NOMO-1 treated with dmso at 0.1 percent for 144 hours (cell line): ENCODE data around the gene NRARP.
"Not testable (repeated sequence)": the region's sequence is repeated elsewhere in the genome, so short reads cannot be mapped to it uniquely, and the experiment has no call there.

ENCODE experiments used
- DNase-seq: peaks from one replicate; lab custom pipeline; 2025; ENCODE audit not compliant: unreplicated experiment; lab: John Stamatoyannopoulos, UW

NRARP gene, protein sequence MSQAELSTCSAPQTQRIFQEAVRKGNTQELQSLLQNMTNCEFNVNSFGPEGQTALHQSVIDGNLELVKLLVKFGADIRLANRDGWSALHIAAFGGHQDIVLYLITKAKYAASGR

DNA sequence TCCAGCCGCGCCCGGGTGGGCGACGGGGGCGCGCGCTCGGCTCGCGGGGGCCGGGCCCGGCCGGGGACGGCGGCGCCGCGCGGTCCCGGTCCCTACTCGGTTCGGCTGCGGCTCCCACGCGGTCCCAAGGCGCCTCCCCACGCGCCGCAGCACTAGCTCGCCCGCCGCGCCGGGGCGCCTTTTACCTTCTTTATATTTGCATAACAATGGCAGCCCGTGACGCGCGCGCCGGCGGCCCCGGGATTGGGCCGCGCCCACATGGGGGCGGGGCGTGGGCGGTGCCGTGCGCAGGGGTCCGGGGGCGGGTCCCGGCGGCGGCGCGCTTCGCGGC lies at the start of gene NRARP:
Gene NRARP (minus strand): TSS at position 154 of the 331 bp plus-strand sequence. CDS start 343 bp downstream, outside the sequence.
- peak; percentile 87 for DNase-seq

DNA sequence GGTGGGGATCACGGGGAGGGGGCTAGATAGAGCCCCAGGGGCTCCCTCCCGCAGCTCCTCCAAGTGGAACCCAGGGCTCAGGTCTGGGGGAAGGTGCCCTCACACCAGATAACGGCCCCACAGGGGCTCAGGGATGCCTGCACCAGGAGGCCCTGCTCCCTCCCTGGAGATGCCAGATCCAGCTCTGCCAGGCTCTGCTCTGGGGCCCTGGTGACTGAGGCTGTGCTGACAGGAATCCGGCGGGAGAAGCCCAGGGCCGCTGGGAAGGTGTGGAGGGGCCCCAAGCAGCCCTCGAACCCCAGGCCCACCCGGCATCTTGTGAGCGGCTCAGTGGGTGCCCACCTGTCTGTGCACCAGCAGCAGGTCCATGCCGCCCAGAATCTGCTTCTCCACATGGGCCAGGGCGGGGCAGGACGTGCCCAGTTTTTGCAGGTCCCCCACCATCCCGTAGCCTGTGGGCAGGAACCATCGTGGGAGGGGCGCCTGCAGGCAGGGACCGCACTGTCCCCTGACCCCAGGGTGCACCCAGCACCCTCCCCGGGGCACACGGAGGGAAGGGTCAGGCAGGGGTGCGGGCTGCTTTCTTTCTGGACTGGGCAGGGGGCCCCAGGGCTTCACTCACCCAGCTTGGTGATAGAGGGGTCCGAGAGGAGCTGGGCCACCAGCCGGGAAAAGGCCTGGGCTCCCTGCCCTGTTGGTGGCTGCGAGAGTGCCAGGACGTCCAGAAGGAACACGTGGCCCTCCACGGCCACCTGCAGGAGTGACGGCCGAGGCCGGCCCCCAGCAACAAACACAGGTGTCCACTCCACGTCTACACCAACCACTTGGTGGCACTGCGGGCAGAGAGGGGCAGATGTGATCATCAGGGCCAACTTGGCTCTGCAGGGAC lies 48.9 kb upstream of the NRARP start:
- DNase-seq, result no peak

DNA sequence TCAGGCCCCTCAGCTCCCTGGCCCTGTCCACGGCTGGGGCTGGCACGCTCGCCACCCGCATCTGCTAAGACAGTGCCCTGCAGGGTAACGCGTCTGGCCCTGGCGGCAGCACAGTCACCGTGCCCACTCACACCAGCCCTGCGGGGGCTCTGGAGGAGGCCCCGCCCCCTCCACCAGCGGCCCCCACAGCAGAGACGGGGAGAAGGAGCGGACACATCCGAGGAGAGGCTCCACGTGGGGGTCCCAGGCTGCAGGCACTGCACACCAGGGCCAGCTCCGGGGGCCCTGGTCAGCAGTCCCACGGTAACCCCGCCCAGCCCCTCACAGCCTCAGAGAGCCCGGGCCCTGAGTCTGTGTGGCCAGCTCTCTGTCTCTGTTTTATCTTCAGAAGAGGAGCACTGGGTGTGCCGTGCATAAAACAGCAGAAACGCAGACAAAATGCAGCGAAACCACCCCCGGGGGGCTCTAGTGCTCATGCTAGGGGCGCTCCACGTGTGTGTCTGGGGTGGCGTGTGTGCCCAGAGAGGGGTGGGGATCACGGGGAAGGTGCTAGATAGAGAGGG lies 47.5 kb upstream of the NRARP start:
- no peak for DNase-seq

DNA sequence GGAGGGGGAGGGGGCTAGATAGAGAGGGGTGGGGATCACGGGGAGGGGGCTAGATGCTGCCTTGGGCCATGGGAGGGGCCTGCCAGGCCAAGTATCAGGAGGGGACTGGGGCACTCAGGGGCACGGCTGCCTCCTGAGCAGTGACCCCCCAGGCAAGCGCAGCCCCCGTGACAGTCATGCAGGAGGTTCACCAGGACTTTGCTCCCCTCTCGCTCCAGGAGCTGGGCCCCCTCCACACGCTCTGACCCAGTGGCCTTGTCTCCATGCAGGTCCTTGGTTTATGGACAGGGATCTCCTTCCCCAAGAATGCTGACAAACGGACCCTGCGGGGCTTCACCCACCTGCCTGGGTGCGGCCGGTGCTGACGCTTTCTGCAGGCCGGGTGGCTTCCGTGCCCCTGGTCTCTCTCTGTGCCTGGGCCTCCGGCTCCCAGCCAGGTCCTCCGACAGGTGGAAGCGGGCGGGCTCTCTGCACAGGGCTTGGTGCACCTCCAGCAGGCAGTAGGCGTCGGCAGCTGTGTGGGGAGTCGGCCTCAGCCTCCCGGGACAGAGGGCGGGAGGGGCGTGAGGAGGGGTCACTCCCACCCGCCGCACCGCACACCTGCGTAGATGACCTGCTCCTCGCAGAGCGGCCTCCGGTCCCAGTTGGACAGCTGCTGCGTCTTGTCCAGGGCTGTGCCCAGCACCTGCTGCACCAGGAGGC lies 46.8 kb upstream of the NRARP start:
- no peak for DNase-seq

DNA sequence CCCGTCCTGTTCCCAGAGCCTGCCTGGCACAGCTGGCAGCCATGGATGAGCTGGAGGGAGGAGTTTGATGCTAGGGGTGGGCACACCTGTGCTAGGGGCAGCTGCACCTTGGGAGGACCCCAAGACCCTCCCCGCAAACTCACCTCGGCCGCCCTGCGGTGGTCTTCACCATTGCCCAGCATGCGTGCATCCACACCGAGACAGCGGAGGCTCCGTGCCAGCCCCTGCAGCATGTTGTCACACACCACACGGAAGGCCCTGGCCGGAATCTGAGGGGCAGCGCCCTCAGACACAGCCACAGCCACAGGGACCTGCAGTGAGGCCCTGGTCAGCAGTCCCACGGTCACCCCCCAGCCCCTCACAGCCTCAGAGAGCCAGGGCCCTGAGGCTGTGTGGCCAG lies 45.9 kb upstream of the NRARP start:
- no peak for DNase-seq

DNA sequence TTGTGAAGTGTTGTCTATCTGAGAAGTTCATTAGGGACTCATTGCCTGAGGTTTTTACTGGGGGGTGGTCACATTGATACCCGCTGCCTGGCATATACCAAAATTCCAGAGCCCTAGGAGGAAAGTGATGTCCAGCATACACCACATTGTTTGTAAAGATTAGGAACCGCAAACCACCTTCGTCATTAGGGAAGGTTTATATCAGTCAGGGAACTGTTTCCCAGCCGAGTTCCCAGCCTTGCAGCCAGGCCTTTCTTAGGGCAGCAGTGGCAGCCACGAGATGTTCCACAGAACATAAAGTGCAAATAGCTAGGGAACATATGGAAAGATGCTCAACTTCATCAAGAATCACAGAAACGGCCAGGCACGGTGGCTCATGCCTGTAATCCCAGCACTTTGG lies 40.4 kb upstream of the NRARP start:
- DNase-seq, result no peak

DNA sequence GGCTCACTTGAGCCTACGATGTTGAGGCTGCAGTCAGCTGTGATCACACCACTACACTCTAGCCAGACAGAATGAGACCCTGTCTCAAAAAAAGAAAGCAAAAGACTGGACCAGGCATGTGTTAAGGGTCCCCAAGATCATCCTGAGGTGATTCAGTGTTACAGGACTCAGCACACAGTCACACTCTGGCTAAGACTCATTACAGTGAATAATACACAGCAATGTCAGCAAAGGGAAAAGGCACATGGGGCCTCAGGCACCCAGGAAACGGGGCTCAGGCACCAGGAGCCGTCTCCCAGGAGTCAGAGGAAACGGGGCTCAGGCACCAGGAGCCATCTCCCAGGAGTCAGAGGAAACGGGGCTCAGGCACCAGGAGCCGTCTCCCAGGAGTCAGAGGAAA lies 39.2 kb upstream of the NRARP start:
- DNase-seq, result no peak

DNA sequence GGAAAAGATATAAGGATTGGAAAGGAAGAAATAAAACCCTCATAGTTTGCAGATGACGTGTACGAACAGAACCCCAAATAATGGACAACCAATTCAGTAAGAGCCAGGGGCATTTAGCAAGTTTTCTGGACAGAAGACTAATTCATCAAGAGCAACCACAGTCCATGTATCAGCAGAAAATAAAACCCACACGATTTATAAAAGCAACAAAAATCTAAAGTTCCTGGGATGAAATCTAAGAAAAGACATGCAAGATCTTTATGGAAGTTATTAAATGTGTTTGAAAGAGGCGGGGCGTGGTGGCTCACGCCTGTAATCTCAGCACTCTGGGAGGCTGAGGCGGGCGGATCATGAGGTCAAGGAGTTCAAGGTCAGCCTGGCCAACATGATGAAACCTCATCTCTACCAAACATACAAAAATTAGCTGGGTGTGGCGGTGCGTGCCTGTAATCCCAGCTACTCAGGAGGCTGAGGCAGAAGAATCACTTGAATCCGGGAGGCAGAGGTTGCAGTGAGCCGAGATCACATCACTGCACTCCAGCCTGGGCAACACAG lies 37.9 kb upstream of the NRARP start:
- not testable (repeated sequence) for DNase-seq

DNA sequence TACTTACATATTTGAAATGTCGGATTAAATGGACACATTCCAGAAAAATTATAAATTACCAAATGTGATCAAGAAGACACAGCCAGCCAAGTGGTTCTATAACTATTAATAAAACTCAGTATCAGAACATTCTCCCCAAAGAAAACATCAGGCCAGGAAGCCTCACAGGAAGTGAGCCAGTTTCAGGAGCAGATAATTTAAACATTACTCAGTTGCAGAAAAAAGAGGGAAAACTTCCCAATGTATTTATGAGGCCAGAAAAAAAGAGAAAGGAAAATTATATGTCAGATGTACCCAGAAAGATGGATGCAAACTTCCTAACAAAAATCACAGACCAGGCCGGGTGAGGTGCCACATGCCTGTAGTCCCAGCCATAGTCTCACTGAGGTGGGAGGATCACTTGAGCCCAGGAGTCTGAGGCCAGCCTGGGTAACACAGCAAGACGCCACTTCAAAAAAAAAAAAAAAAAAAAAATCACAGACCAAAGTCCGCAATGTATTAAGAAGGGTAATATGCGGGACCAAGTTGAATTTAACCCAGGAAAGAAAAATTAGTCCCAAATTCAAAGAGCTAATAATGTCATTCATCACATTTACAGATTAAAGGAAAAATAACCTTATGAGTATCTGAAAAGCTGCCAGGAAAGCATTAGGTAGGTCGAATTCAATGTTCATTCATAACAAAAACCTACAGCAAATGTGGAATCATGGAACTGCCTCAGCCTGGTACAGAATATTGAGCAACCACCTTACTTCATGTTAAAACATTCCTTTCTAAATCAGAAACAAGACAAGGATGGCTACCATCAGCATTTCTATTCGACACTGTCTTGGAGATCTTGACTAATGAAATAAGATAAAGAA lies 37.2 kb upstream of the NRARP start:
- no peak for DNase-seq

DNA sequence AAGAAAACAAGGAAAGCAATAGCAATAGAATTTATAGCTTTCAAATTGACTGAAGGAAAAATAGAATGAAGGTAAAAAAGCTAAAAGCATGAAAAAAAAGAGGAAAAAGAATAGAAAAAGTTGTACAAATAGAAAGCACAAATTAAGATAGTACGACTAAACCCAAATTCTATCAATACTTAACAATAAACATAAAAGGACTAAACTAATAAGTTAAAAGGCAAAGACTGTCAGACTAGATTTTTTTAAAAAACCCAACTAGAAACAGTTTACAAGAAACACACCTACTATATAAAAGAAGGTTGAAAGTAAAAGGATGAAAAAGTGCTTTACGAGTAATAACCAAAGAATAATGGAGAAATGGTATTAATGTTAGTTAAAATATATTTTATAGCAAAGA lies 34.7 kb upstream of the NRARP start:
- no peak for DNase-seq

DNA sequence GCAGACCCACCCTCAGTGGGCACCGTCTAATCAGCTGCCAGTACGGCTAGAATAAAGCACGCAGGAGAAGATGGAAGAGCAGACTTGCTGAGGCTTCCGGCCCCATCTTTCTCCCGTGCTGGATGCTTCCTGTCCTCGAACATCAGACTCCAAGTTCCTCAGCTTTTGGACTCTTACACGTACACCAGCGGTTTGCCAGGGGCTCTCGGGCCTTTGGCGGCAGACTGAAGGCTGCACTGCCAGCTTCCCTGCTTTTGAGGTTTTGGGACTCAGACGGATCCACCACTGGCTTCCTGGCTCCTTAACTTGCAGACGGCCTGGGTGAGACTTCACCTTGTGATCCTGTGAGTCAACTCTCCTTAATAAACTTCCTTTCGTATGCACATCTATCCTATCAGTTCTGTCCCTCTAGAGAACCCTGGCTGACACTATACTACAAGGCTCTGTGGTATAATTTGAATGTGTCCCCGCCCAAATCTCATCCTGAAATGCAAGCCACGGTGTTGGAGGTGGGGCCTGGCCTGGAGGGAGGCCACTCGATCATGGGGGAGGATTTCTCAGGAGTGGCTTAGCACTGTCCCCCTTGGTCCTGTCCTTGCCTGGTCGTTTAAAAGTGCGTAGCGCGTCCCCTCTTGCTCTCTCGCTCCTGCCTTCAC lies 31.1 kb upstream of the NRARP start:
- DNase-seq, result no peak

DNA sequence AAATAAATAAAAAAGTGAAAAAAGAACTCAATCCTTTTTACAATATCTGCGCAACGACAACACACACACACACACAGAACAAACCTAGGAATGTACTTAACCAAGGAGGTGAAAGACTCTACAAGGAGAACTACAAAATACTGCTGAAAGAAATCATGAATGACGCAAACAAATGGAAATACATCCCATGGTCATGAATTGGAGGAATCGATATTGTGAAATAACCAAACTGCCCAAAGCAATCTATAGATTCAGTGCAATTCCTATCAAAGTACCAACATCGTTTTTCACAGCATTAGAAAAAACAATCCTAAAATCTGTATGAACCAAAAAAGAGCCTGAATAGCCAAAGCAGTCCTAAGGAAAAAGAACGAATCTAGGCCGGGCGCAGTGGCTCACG lies 29.9 kb upstream of the NRARP start:
- DNase-seq, result no peak

DNA sequence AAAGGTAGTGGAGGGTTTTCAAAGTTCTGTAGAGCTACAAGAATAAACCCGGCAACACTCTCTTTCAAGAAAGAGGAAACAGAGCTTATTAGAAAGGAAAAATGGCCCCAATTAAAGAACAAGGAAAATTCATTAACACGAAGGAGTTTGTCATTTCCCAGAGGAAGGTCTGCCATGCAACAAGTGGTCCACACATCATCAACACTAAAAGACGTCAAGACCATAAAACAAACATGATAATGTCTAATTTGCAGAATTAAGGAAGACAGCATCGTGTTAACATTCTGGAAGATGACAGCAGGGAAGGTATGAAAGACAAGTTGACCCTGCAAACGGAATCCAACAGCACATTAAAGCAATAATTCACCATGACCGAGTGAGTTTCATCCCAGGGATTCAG lies 28.6 kb upstream of the NRARP start:
- no peak for DNase-seq

DNA sequence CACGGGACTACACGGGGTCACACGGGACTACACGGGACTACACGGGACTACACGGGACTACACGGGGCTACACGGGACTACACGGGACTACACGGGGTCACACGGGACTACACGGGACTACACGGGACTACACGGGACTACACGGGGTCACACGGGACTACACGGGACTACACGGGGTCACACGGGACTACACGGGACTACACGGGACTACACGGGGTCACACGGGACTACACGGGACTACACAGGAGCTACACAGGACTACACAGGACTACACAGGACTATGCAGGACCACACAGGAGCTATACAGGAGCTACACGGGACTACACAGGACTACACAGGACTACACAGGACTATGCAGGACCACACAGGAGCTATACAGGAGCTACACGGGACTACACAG lies 27.5 kb upstream of the NRARP start:
- not testable (repeated sequence) for DNase-seq

DNA sequence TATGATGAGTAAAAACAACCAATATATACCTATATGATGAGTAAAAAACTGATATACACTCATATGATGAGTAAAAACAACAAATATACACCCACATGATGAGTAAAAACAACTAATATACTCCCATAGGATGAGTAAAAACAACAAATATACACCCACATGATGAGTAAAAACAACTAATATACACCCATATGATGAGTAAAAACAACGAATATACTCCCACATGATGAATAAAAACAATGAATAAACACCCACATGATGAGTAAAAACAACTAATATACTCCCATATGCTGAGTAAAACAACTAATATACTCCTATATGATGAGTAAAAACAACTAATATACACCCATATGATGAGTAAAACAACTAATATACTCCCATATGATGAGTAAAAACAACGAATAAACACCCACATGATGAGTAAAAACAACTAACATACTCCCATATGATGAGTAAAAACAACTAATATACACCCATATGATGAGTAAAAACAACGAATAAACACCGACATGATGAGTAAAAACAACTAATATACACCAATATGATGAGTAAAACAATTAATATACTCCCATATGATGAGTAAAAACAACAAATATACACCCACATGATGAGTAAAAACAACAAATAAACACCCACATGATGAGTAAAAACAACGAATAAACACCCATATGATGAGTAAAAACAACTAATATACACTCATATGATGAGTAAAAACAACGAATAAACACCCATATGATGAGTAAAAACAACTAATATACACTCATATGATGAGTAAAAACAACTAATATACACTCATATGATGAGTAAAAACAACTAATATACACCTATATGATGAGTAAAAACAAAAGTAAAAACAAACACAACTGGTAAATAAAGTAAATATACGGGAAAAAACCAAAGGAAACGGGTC lies 25.8 kb upstream of the NRARP start:
- not testable (repeated sequence) for DNase-seq

DNA sequence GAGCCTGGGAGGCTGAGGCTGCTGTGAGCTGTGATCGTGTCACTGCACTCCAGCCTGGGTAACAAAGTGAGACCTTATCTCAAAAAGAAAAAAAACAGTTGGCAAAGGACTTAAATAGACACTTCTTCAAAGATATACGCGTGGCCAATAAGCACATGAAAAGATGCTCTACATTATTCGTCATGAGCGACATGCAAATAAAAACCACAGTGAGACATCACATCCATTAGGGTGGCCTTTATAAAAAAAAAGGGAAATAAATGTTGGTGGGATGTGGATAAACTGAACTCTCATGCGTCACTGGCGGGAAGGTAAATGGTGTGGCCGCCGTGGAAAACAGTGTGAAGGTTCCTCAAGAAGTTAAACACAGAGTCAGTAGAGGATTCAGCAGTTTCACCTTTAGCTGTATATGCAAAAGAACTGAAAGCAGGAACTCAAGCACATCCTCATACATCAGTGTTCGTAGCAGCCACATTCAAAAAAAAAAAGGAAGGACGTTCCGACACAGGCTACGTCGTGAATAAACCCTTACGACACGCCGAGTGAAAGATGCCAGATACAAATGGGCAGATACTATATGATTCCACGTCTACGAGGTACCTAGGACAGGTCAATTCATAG lies 24.5 kb upstream of the NRARP start:
- DNase-seq, result no peak

DNA sequence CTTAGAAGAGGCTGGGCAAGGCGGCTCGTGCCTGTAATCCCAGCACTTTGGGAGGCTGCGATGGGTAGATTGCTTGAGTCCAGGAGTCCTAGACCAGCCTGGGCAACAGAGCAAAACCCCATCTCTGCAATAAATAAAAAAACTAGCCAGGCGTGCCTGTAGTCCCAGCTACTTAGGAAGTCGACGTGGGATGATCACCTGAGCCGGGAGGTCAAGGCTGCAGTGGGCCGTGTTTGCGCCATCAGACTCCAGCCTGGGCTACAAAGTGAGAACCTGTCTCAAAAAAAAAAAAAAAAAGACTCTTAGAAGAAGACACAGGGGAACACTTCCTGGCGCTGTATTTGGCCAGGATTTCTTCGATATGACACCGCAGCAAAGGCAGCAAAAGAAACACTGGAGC lies 23.7 kb upstream of the NRARP start:
- DNase-seq, result no peak

DNA sequence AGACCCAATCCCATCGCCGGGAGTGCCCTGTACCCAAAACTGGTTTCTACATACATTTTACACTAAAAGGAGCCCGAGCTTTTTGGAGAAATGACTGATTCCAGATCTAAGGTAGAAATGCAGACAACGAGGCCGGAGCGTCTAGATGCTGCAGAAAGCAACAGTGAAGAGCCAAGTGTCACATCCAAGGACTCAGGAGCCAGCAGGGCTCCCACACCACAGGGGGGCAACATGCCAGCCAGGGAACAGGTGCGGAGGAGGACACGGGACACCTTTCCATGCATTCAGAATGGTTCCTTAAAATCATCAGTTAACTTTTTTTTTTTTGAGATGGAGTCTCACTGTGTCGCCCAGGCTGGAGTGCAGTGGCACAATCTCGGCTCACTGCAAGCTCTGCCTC lies 23.1 kb upstream of the NRARP start:
- DNase-seq, result no peak
